GM23338 (cell line): ENCODE results near the gene ZNF324B.

Experiments
- EZH2 ChIP-seq: fragments of 200-600 bp; sonication (generic); IDR thresholded peaks from one replicate; pipeline ENCODE4 v1.8.0; 2017; ENCODE audit warnings: antibody characterized with exemption, mild to moderate bottlenecking, low read depth; ENCODE audit not compliant: unreplicated experiment
- REST ChIP-seq: IDR thresholded peaks from one replicate; pipeline ENCODE4 v1.6.1; 2018; ENCODE audit warnings: antibody characterized with exemption; ENCODE audit not compliant: unreplicated experiment

GRCh38 chr19:58498316-58499020 lies 47.0 kb downstream of the ZNF324B start:
- no peak for TF ChIP-seq EZH2
- no peak for TF ChIP-seq REST
